Lung microvascular endothelial cell (primary cell): ENCODE results near the gene DNASE1L1. TPM values are rescaled to one million over a fixed set of nuclear protein-coding genes. Genes with fewer than 3 reads are reported as not detected.

Source experiments
- total RNA-seq: library from RNA; depleted of rRNA; stranded (reverse); fragments of >200 nt; gene quantifications from 2 replicates; pipeline ENCODE4 v1.2.1, GENCODE V29; 2014

The DNASE1L1 gene
- total RNA-seq, 1 donor from 2014 or later, result 86.3 TPM

Other genes starting within 250 kb of the DNASE1L1 start
- 0.79 TPM in 1 of 2 replicates, not detected in the other for gene OPN1MW, start 226.7 kb downstream of the DNASE1L1 start, total RNA-seq
- not detected in 2 replicates for gene OPN1MW2, start 189.5 kb downstream of the DNASE1L1 start, total RNA-seq
- gene OPN1MW3, start 151.7 kb downstream of the DNASE1L1 start, total RNA-seq, result 0.20 TPM in 1 of 2 replicates, not detected in the other
- gene TEX28, start 114.1 kb downstream of the DNASE1L1 start, total RNA-seq, result not detected in 2 replicates
- under 0.01 TPM in 1 of 2 replicates, not detected in the other for gene TKTL1, start 113.5 kb downstream of the DNASE1L1 start, total RNA-seq
- gene FLNA, start 34.6 kb downstream of the DNASE1L1 start, total RNA-seq, result 781 and 1,159 TPM in 2 replicates
- 14.5 and 18.1 TPM in 2 replicates for gene EMD, start 30.0 kb downstream of the DNASE1L1 start, total RNA-seq
- gene RPL10, start 10.9 kb downstream of the DNASE1L1 start, total RNA-seq, result 2,090 and 2,761 TPM in 2 replicates
- gene TAFAZZIN, start 2.3 kb upstream of the DNASE1L1 start, total RNA-seq, result 8.5 and 11.9 TPM in 2 replicates
- 53.6 and 64.3 TPM in 2 replicates for gene ATP6AP1, start 19.4 kb upstream of the DNASE1L1 start, total RNA-seq
- gene GDI1, start 27.9 kb upstream of the DNASE1L1 start, total RNA-seq, result 24.8 and 59.1 TPM in 2 replicates
- gene FAM50A, start 34.9 kb upstream of the DNASE1L1 start, total RNA-seq, result 45.8 and 51.0 TPM in 2 replicates
- 3.7 and 6.3 TPM in 2 replicates for gene PLXNA3, start 49.0 kb upstream of the DNASE1L1 start, total RNA-seq
- 12.6 and 19.8 TPM in 2 replicates for gene LAGE3, start 70.0 kb upstream of the DNASE1L1 start, total RNA-seq
- gene UBL4A, start 77.4 kb upstream of the DNASE1L1 start, total RNA-seq, result 24.6 and 31.3 TPM in 2 replicates
- gene SLC10A3, start 81.4 kb upstream of the DNASE1L1 start, total RNA-seq, result 8.5 and 14.7 TPM in 2 replicates
- 13.3 and 20.8 TPM in 2 replicates for gene FAM3A, start 107.0 kb upstream of the DNASE1L1 start, total RNA-seq
- 16.9 and 35.1 TPM in 2 replicates for gene G6PD, start 137.6 kb upstream of the DNASE1L1 start, total RNA-seq
- gene IKBKG, start 138.4 kb upstream of the DNASE1L1 start, total RNA-seq, result 9.2 and 11.7 TPM in 2 replicates
- gene CTAG1A, start 175.9 kb upstream of the DNASE1L1 start, total RNA-seq, result not detected in 2 replicates
- gene CTAG1B, start 210.0 kb upstream of the DNASE1L1 start, total RNA-seq, result not detected in 2 replicates
- not detected in 2 replicates for gene CTAG2, start 244.3 kb upstream of the DNASE1L1 start, total RNA-seq